Psoas muscle (tissue), 8 donors: ENCODE data around the gene CRYBG1. TPM values are rescaled to one million over a fixed set of nuclear protein-coding genes. Genes with fewer than 3 reads are reported as not detected.

ENCODE experiments used
- ATAC-seq, 4 donors: fragments of 200-7000 bp; cut with Tn5 transposase; one replicate each; pipeline ENCODE4 v1.9.1; 2020; ENCODE audit warnings: moderate library complexity in 3 of 4, mild to moderate bottlenecking in 2 of 4
- DNase-seq, 2 donors: peaks; one replicate each; pipeline ENCODE4 v3.0.0-alpha.2; 2020
- H3K27ac ChIP-seq: fragments of 200-600 bp; one replicate; pipeline ENCODE4 v1.8.0; 2022
- H3K27me3 ChIP-seq, 3 donors: fragments of 200-600 bp in 1 of 3; one replicate each; pipeline versions ENCODE4 v1.6.1 to v1.8.0; 2013 to 2022; ENCODE audit warnings: low read length in 2 of 3, mild to moderate bottlenecking in 2 of 3, moderate library complexity in 1 of 3; ENCODE audit not compliant: insufficient read depth in 3 of 3
- H3K36me3 ChIP-seq, 2 donors: fragments of 200-600 bp in 1 of 2; one replicate each; pipeline versions ENCODE4 v1.6.1 to v1.8.0; 2013 to 2022; ENCODE audit warnings: low read depth in 1 of 2, mild to moderate bottlenecking in 1 of 2, moderate library complexity in 1 of 2; ENCODE audit not compliant: insufficient read depth in 1 of 2
- H3K4me1 ChIP-seq: fragments of 200-600 bp; one replicate; pipeline ENCODE4 v1.8.0; 2022
- H3K4me3 ChIP-seq: fragments of 200-600 bp; one replicate; pipeline ENCODE4 v1.8.0; 2022; ENCODE audit warnings: mild to moderate bottlenecking
- H3K9me3 ChIP-seq: fragments of 200-600 bp; one replicate; pipeline ENCODE4 v1.8.0; 2022
- CTCF ChIP-seq: fragments of 200-600 bp; IDR thresholded peaks from one replicate; pipeline ENCODE4 v1.8.0; 2022; ENCODE audit warnings: antibody characterized with exemption
- WGBS, 3 donors: extraction: QIAGEN DNeasy Blood & Tissue Kit; methylation state at CpG; one replicate each; pipeline versions ENCODE4 v1.1.6 to v1.1.7; 2013; 5-methylcytosine and 5-hydroxymethylcytosine counted together
- intact Hi-C, 2 donors: fragments of 100-400 bp; cut with DNase I; formaldehyde crosslinking; loops; one replicate each; pipeline versions ENCODE4 v1.11.0 to v1.14.2; 2022
- polyA plus RNA-seq, 3 donors: library from polyadenylated mRNA; stranded (reverse); fragments of 200-250 nt; gene quantifications; one replicate each; pipeline ENCODE4 v1.2.3, GENCODE V29; 2013
- total RNA-seq, 4 donors: library from RNA; stranded (reverse); fragmentation: NEBNext Ultra II Directional in 2 of 4; extraction: Animal tissue kit (Norgen Biotek cat#: 25700) in 2 of 4; gene quantifications; one replicate each; pipeline versions ENCODE4 v1.2.1 to v1.2.4, GENCODE V29; 2021 to 2023
- donor health status: healthy with polysubstance abuse.
- donor health status: DM: no; HTN: no; CAD: no; lungs with moderate emphysema.
- donor health status: Bipolar disorder and iron deficiency.
- donor health status: healthy.
- donor health status: DM: yes; HTN: yes; CAD: no.
- donor health status: DM: no; HTN: no; CAD: no.
- donor health status: DM: no; HTN: no; CAD: no.
- donor health status: DM: yes; HTN: yes; CAD: no.

The CRYBG1 gene
- total and polyA plus RNA-seq, 7 donors: 0.17 to 1.6 (median 0.82) TPM

GRCh38 chr6:106530502-106530901, 170.0 kb downstream of the CRYBG1 start:
- Histone ChIP-seq H3K27me3 (peaks cover 0 to 4% (median 2%) of the 10 kb centered on the region in 3 donors), H3K36me3 (no peaks in the 10 kb centered on the region), H3K4me3 (no peak overlapping the region), H3K9me3 (no peaks in the 10 kb centered on the region), H3K27ac (no peak overlapping the region), H3K4me1 (no peaks in the 10 kb centered on the region)
- no peak for DNase-seq
- no peak for TF ChIP-seq CTCF
- no peak for ATAC-seq
- intact Hi-C loops: no loop called here
- WGBS, 3 donors: 79 to 84% (median 82%) methylated on average over 1 of the region's 1 CpG

- no peak for DNase-seq
- H3K27ac ChIP-seq: no peak overlapping the region
- 70 to 85% (median 85%) methylated on average over 5 of the region's 5 CpGs for WGBS, 3 donors
- H3K36me3 ChIP-seq: no peaks in the 10 kb centered on the region
- no peaks in the 10 kb centered on the region for H3K4me1 ChIP-seq
- no peak for TF ChIP-seq CTCF
- no peak for ATAC-seq
- peaks cover 0 to 4% (median 2%) of the 10 kb centered on the region in 3 donors for H3K27me3 ChIP-seq
- intact Hi-C loops: no loop called here
- H3K9me3 ChIP-seq: no peaks in the 10 kb centered on the region
- no peak overlapping the region for H3K4me3 ChIP-seq
These were observed 172.5 kb downstream of the CRYBG1 start for GRCh38 chr6:106533054-106533453.

- intact Hi-C loops: no loop called here
- 58 to 83% (median 70%) methylated on average over 1 of the region's 1 CpG for WGBS, 3 donors
- no peak for TF ChIP-seq CTCF
These were observed 173.5 kb downstream of the CRYBG1 start for GRCh38 chr6:106534004-106534403.

GRCh38 chr6:106534564-106534982, 174.1 kb downstream of the CRYBG1 start:
- DNase-seq (no peak), ATAC-seq (no peak)
- no peak overlapping the region for H3K4me3 ChIP-seq
- intact Hi-C loops: no loop called here
- 68 to 76% (median 73%) methylated on average over 2 of the region's 2 CpGs for WGBS, 3 donors
- no peaks in the 10 kb centered on the region for H3K9me3 ChIP-seq
- H3K27me3 ChIP-seq: peaks cover 0 to 4% (median 4%) of the 10 kb centered on the region in 3 donors
- H3K36me3 ChIP-seq: no peaks in the 10 kb centered on the region
- no peak for TF ChIP-seq CTCF
- no peak overlapping the region for H3K27ac ChIP-seq
- H3K4me1 ChIP-seq: no peaks in the 10 kb centered on the region

More at GRCh38 chr6:106534004-106534403, 173.5 kb downstream of the CRYBG1 start:
- no peak overlapping the region for H3K4me3 ChIP-seq
- H3K27me3 ChIP-seq: peaks cover 0 to 4% (median 4%) of the 10 kb centered on the region in 3 donors
- no peaks in the 10 kb centered on the region for H3K9me3 ChIP-seq
- H3K4me1 ChIP-seq: no peaks in the 10 kb centered on the region
- H3K27ac ChIP-seq: no peak overlapping the region
- DNase-seq (no peak), ATAC-seq (no peak)
- no peaks in the 10 kb centered on the region for H3K36me3 ChIP-seq

GRCh38 chr6:106535012-106535411, 174.5 kb downstream of the CRYBG1 start:
- WGBS, 3 donors: 90 to 94% (median 92%) methylated on average over 2 of the region's 2 CpGs
- DNase-seq: no peak
- Histone ChIP-seq H3K27ac (no peak overlapping the region), H3K9me3 (no peaks in the 10 kb centered on the region), H3K27me3 (peaks cover 0 to 4% (median 4%) of the 10 kb centered on the region in 3 donors), H3K4me1 (no peaks in the 10 kb centered on the region), H3K4me3 (no peak overlapping the region), H3K36me3 (no peaks in the 10 kb centered on the region)
- no peak for TF ChIP-seq CTCF
- ATAC-seq: no peak
- intact Hi-C loops: no loop called here
